Inflammatory macrophage treated with lipopolysaccharide for 4 hours (primary cell): Measurements from ENCODE around the gene EGFR.

ENCODE experiments used
- DNase-seq: peaks from one replicate; pipeline ENCODE4 v3.0.0-alpha.2; 2020

The EGFR gene

DNA sequence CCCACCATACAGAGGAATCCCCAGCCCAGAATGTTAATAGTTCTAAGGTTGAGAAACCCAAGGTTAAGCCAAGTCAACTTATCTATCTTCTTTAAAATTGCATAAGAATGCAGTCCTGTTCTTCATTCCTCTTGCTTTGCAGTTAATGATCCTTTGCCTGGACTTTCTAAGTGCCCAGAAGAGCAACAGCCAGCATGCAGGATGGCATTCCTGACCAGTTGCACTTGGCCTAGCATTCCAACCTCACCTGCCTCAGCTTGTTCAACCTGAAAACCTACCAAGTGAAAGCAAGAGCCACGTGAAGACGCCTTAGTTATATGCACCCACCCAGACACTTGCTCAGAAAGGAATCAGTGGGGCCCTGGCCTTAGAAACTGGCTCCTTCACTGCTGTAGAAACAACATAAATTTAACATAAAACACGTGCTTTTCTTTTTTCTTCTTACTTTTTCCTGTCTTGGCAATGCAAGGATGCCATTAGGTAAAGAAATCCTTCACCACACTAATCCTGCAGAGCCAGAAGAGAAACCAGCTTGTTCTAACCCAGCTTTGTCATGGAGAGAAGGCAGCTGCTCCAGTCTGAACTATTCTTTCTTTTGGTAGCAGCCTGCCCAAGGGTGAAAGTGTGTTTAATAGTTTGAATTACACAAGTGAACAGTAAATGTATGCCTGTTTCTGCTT is 25.0 kb downstream of the EGFR start:
- DNase-seq, result no peak

DNA sequence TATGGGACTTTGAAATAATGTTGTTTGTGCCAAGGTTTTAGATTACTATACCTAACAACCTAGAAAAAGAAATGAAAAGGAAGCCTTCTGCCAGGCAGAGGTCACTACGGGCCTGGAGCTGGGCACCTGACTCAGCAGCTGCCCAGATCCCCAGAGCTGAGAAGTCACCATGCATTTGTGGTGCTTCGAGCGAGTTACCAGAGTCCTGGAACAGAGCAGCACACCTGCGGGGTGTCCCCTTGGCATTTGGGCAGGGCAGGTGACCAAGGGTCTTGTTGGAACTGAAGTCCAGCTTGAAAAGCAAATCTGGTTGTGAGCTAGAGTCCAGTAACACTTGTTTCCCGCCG is 25.5 kb downstream of the EGFR start:
- DNase-seq, result no peak

DNA sequence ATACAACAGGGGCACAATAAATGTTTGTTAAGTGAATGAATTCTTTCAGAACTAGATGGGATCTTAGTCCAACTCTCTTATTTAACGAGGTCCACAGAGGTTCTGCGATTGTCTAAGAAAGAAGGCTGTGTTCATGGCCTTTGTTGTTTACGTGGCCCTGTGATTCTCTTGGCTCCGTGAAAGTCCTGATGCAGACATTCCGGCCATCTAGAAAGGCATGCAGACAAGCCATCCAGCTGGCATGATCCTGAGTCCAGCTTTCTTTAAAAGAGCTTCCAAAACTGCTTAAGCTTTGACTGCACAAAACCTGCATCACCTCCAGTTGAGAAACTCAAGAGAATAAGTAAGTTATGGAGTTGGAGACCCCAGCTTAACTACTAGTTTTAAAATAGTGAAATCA is 26.0 kb downstream of the EGFR start:
- DNase-seq, result no peak

DNA sequence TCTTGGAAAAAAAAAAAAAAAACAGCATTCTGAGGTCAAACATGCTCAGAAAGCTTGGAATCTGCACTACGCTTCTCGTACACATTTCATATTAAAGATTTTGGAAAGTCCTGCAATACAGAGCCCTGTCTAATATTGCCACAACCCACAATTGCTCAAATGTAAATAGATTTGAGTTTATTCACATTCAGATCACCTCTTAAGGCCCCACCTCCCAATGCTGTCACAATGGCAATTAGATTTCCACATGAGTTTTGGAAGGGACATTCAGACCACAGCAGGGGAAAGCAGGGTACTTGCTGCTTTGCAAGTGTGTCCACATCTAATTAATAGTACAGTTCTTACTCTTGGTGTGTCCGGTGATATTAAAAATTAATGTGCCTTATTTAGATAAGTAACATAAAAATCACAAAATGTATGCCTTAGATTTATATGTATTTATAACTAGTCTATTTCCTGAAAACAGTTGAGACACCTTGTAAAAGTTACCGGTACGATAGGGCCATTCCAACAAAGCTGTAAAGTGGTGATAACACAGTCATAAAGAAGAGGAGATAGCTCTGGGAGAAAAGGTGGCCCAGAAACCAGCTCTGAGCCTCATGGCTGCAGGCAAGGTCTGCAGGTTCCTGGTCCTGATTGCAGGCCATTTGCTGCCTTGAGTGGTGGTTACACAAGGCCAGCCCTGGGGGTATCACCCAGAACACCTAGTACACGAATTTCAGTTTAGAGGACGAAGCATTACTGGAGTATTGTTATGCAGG is 27.9 kb downstream of the EGFR start:
- no peak for DNase-seq

DNA sequence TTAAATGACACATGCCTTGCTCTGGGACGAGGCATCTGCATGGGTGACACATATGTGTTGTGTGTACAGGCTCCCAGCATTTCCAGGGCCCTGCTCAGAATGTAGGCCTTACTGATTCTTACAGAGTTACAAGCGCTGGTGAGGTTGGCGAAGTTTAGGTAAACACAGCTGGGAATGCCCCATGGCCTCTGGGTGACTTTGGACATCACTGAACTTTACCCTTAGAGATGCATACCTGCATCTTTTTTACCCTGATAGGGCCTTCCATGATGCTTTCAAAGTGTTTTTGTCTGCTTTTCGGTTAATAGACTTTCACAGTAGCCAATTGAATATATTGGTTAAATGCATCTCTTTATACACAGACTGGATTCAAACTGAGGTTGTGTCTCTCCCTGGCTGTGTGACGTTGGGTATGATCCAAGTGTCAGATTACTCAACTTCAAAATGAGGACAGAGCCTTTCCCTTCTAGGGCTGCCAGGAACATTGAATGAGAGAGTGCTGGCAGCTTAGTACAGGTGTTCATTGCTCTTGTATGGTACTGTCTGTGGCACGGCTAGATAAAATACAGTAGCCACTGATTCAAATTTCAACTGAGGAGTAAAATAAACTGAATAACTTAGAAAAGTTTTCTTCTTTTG is 29.5 kb downstream of the EGFR start:
- no peak for DNase-seq

DNA sequence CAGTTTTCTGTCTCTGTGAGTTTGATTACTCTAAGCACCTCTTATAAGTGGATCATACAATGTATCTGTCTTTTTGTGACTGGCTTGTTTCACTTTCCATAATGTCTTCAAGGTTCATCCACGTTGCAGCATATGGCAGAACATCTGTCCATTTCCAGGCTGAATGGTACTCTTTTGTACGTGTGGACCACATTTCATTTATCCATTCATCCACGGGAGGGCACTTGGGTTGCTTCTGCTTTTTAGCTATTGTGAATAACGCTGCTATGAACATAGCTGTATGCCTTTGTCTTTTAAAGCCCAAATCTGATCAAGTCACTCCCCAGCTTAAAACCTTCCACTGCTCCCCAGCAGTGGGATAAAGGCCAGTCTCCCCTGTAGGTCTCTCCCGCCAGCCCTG is 31.5 kb downstream of the EGFR start:
- DNase-seq, result no peak

DNA sequence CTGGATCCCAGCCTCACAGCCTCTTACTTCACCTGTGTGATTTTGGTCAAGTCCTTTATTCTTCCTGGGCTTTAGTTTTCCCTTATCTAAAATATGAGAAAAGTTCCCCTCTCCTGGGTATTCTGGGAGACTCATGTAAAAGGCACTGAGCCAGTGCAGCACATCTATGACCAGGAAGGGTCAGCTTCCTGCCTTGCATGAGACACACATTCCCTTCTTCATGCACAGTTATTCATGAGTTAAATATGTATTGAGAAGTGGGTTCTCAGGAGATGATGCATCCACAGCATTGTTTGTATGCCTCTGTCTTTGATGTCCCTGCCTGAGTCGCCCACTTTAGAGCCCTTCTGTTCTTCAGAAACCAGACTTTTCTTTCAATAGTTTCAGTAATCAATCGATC is 33.3 kb downstream of the EGFR start:
- no peak for DNase-seq

DNA sequence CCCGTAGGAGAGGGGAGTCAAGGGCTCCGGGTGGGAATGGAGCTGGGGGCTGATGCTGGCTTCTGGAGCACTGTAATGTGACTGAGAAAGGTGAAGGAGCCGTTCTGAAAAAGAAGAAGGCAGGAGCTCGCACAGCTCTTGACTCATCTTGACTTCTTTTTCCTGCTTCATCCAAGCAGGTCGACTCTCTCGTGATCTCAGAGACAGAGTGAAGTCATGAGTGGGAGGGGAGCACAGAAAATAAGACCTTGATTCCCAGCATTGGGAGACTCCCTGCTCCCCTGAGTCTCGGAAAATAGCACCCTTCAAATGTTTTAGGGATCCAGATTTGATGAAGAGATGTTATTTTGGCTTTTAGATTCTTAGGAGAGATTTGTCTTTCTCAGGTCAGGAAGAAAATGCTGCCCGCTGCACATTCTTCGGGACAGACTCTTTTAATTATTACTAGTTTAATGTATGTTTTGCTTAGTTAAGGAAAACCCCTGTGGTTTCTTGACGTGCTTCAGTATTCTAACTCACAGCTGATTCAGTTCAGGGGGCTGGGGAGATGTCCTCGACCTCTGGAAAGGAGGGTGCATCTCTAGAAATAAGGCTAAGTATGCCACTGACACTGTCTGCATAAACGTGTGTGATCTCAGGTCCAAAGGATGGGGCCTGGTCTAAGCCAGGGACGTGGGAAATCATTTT is 34.1 kb downstream of the EGFR start:
- no peak for DNase-seq

DNA sequence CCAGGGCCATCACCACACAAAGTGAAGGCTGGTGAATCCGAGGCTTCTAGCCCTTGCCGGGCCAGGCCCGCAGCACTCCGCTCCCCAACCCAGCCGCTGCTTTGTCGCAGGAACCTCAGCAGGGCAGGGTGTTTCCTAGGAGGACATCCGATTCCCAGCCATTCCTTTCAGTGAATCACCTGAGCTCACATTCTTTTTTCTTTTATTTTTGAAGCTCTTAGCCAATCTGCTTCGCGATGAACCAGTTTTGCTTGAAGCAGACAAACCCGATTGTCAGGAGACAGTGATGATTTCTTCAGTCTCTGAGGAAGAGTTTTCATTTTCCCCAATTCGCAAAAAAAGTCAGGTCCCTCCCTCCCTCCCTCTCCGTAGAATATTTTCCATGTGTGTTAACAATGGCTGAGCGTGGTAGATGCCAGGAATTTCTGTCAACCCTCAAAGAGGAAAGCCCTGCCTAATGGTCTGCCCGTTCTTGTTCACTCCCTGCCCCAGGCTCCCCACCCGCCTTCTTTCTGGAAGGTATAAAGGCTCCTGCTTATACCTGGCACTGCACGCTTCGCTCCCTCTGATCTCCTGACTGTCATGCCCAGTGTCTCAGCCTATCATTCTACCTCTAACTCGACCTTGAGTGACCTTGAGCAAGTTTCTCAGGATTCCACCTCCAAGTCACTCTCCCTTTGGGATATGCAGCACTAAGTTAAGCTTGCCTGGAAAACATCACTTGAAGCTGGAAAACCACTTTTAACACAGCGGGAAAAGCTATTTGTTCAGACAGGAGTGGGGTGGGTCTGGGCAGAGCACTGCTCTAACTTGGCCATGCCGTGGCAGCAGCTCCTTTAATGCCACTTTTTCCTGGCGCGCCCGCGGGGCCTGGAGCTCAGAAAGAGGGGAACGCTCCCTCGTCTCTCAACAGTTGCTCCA is 35.1 kb downstream of the EGFR start:
- DNase-seq, result no peak

DNA sequence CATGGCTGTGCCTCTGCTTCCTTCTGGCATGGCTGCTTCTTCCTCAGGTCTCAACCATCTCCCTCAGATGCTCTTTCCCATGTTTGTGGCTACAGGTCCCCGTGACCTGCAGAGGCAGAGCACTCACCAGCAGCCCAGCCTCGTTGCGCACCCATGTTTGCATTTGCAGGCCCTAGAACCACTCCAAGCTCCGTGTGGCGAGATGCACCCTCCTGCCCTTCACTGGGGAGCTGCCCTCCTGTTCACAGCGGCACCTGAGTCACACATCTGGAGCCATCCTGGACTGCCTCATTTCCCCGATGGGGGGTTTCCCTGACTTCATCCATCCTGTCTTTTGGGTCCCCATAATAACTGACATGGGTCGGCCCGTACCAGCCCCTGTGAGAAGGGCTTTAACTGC is 35.9 kb downstream of the EGFR start:
- DNase-seq, result no peak

DNA sequence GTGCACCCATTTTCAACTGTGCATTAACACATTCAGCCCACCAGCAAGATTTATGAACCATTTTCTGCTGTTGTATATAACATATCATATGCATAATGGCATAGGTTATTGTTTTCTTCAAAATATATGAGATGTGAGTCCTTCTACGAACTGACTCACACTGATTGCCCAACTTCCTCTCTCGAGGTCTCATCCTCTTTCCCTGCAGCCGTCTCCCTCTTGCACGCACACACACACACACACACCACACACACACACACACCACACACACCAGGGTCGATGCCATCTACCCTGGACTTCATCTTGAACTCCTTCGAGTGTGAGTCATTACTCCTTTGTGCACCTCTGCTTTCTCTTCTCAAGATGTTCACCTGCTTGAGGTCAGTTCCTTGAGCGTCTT is 36.7 kb downstream of the EGFR start:
- no peak for DNase-seq

DNA sequence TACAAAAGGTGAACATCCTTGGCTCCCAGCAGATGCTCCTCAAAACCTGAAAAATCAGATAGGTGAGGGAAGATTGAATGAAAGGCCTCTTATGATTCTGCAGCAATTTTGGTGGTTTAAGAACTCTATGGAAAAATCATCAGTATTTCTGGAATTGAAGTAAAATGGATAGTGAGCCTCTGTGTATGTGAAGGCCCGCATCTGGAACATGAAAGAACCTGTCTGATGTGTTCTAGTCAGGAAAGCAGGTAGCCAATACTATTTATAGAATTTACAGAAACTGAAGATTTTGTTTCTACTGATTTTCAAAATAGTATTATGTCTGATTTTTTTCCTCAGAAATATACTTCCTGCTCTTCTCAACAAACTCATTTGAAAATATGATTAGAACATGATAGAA is 37.3 kb downstream of the EGFR start:
- no peak for DNase-seq

DNA sequence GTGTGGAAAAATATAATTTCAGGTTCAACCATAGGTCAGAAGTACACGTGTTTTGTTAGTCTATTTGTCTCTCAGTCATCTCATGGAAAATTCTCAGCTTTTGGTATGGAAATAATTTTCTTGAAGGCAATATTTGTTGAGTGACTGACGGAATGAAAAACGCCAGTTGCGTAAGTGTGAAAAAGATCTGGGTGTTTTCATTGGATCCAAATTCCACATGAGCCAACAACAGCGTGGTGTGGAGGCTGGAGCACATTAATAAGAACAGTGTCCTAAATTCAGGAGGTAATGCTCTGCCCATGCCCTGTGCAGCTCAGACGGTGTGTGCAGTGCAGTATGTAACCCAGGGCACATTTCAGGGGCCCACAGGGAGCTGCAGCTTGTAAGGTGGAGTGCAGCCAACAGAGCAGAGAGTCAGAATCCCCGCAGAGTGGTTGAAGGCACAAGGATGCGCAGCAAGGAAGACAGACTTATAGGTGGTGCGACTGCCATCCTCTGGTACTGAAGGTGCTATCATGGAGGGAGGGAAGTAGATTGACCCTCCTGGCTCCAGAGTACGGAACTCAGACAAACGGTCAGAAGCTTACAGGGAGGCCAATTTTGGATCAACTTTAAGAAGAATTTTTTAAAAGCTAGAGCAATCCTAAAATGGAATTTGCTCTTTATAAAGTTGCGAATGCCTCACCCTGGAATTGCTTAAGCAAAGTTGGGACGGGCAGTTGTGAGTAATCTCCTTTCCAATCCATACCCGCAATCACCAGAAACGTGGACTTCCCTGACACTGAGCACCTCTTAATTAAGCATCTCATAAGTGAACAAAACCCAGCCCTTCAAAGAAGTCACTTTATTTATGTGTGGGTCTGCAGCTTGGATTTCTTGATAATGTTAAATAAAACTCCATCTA is 38.0 kb downstream of the EGFR start:
- no peak for DNase-seq

DNA sequence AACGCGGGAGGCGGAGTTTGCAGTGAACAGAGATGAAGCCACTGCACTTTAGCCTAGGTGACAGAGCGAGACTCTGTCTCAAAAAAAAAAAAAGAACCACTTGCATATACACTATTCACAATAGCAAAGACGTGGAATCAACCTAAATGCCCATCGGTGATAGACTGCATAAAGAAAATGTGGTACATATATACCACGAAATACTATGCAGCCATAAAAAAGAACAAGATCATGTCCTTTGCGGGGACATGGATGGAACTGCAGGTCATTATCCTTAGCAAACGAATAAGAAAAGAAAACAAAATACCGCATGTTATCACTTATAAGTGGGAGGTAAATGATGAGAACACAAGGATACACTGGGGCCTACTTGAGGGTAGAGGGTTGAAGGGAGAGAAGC is 39.5 kb downstream of the EGFR start:
- DNase-seq, result no peak

DNA sequence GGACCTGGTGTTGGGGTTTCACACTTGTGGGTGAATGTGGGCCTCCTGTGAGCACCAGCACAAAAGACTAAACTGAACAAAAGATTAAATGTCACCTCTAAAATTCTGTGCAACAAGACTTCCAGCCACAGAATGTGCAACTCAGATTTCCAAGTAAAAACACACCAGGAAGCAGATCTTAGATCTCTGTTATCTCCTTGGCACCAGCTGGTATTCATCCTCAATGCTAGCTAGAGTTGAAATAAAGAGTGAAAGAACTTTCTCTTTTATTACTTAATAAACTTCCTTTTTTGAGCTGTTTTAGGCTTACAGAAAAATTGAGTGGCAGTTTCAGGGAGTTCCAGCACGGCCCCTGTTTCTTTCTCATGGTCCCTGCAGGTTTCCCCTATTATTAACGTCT is 40.2 kb downstream of the EGFR start:
- DNase-seq, result no peak

DNA sequence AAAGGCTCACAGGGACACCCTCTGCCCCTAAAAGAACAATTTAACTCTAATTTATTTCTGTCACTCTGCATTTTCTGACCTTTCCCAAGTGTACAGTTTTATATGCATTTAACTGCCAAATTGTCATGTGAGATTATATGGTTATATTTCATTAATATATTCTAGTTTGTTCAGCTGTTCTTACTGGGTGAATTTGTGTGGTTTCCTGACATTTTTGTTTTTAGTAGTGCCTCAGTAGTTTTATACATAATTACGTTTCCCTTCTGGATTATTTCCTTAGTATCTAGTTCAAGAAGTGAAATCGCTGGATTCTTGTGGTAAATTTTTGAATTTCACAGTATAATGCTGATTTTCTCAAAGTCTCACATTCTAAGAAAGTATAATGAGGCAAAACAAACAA is 41.3 kb downstream of the EGFR start:
- no peak for DNase-seq

DNA sequence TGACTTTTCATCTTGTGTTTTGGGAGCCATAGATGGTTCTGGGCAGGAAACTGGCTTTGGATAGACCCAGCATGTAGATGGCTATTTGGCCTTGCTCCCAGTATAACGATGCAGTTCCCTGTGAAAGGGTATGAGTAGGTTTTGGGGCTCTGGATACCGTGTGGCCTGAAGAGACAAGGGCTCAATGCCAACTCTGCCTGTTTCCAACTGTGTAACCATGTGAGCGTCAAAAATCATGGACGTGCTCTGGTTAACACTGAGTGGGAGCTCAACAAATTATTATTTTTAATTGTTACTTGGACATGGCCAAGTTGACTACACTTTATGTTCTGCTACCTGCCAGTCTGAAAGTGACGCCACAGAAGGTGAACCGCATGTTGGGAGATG is 41.8 kb downstream of the EGFR start:
- no peak for DNase-seq

DNA sequence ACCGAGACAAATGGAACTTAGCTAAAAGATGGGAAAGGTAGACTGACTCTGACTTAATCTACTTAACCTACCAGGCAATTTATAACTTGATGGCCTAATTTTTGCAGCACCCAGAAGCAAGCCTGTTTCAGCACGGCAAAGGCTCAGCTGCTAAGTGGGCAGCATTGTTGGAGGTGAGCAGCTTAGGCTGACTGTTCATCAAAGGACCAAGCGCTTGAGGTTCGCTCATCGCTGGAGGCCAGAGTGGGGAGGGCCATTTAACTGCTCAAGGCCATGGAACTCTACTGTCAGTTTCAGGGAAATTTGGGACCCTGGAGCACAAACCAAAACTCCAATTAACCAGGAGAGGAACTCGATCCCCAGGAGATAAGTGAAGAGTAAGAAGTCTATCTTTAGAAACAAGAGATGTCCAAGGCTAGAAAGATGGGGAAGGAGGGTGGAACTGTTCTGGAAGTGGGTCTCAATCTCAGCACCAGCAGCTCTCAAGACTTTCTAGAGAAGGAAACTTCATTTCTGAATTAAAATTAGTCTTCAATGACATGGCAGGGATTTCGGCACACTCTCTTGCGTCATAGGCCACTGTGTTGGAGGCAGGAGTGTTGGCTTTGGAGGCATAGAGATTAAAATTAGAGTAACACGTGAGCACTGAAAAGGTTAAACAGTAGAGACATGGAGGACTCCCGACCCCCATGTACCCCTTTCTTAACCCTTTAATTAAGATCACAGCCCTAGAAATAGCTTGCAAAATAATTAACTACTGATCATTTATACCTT is 43.1 kb downstream of the EGFR start:
- no peak for DNase-seq

DNA sequence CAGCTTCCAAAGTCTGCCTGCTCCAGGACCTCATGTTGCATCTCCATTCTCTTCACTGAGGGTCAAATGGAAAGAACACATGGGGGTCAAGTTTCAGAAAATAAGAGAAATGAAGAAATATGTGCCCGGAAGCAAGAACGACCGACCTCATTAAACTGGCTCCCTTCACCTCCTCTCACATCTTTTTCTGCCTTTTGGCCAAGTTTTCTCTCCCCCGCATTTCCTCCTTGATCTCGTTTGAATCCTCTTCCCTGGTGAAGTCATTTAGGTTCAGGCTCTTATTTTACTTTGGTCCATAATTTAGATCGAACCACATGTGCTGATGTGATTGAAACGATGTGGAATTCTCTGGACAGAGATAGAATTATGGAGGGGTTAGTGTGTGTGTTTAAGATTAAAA is 44.2 kb downstream of the EGFR start:
- DNase-seq, result no peak

DNA sequence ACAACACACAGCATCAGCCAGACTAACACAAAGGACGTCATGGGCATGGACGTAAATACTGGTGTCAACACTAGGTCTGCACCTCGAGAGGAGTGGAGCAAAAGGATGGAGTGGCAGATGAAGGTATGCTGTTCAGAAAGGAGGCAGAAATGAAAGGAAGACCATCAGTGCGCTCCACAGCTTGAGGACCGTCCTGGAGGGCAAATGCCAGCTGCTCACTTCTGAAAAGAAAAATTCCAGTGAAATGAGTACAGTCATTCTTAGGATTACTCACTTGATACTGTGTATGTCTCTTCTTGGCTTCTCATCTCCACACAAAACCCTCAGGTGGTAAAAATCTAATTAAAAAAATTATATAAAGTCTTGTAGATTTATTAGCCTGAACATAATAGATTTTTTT is 44.8 kb downstream of the EGFR start:
- DNase-seq, result no peak

DNA sequence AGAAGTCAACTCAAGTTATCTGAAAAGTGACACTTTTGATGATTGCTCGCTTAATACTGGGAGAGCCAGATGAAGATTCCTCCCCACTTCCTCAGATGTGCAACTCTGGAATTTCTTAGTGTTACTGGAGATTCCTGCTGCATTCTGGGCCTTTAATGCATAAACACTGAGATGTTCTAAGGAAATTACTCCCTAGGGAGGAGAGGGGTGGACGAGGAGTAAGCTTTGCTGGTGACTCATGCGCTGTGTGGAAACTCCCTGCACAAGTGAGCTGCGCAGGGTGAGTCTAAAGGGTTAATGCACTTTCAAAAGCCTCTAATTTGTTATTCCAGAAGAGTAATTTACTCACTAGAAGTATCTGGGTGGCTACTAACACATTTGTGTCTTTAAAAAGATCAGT is 46.3 kb downstream of the EGFR start:
- no peak for DNase-seq
